ENCODE measurements around the gene AKR1C4.
"Not testable (repeated sequence)": the region's sequence is repeated elsewhere in the genome, so short reads cannot be mapped to it uniquely, and the experiment has no call there.

The AKR1C4 gene

DNA sequence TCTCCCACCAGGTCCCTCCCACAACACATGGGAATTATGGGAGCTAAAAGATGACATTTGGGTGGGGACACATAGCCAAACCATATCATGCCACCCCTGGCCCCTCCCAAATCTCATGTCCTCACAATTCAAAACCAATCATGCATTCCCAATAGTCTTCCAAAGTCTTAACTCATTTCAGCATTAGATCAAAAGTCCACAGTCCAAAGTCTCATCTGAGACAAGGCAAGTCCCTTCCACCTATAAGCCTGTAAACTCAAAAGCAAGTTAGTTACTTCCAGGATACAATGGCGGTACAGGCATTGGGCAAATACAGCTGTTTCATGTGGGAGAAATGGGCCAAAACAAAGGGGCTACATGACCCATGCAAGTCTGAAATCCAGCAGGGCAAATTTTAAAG lies 13.1 kb downstream of the AKR1C4 start:
- not testable (repeated sequence) for DNase-seq

DNA sequence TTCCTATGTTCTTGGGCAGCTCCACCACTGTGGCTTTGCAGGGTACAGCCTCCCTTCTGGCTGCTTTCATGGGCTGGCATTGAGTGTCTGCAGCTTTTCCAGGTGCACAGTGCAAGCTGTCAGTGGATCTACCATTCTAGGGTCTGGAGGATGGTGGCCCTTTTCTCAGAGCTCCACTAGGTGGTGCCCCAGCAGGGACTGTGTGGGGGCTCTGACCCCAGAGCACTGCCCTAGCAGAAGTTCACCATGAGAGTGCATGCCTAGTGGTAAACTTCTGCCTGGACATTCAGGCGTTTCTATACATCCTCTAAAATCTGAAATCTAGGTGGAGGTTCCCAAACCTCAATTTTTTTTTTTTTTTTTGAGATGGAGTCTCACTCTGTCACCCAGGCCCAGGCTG lies 13.6 kb downstream of the AKR1C4 start:
- not testable (repeated sequence) for DNase-seq

DNA sequence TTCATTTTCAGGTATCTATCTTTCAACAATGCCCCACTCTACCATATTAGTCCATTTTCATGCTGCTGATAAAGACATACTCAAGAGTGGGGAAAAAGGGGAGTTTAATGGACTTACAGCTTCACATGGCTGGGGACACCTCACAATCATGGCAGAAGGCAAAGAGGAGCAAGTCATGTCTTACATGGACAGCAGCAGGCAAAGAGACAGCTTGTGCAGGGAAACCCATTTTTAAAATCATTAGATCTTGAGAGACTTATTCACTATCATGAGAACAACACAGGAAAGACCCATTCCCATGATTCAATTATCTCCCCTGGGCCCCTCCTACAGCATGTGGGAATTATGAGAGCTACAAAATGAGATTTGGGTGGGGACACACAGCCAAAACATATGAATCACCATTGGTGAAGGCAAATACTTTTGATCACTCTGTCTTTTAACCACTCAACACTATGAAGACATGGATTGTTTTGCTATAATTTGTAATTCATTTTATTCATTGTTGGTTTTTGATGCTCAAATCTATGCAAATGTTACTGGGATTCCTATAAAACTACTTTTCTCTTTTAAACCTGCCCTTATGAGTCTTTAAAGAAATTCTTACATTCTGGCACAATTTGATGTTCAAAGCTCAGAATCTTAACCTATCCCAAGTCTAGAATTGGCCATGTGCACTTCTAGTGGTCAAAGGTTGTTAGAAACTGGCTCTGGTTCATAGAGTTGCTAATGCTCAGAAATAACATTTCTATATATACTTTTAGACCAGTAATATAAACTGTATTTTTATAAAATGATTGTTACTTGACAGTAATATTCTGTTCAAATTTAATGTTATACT lies 15.3 kb downstream of the AKR1C4 start:
- no peak for DNase-seq

DNA sequence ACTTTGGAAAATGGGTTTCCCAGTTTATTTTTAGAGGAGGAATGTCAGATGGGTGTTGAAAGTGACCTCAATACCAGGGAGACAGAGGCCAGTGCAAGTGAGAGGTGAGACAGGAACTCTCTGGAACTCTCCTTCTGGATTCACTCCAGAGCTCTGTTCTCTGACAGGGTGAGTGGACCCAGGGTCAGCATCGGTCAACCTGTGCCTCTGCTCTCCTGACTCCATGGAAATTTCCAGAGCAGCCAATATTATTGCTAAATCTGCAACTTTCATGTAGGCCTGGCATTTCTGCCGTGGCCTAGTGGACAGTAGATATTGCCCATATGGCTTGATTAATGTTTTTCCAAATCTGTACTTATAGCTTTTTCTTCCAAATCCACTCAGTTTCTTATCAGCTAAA lies 20.2 kb downstream of the AKR1C4 start:
- DNase-seq, result no peak

DNA sequence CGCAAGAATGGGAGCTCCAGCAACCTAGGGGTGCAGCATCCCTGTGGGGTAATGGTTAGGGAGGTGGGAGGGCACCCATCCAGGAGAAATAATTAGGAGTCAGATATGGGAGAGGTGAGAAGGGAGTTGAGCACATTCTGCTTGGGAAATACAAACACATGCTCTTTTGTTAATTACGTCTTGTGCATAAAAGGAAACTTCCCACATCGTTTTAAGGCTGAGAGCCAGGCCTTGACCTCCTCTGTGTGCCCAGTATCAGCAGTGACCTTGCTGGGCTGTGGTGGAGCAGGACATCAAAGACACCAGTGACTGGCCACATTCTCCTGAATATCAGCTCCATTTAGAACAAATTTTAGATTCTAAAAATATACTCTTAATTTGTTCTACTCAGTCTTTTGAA lies 22.6 kb downstream of the AKR1C4 start:
- no peak for DNase-seq

DNA sequence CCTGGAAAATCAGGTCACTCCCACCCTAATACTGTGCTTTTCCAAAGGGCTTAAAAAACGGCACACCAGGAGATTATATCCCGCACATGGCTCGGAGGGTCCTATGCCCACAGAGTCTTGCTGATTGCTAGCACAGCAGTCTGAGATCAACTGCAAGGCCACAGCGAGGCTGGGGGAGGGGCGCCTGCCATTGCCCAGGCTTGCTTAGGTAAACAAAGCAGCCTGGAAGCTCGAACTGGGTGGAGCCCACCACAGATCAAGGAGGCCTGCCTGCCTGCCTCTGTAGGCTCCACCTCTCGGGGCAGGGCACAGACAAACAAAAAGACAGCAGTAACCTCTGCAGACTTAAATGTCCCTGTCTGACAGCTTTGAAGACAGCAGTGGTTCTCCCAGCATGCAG lies 26.3 kb downstream of the AKR1C4 start:
- not testable (repeated sequence) for DNase-seq

DNA sequence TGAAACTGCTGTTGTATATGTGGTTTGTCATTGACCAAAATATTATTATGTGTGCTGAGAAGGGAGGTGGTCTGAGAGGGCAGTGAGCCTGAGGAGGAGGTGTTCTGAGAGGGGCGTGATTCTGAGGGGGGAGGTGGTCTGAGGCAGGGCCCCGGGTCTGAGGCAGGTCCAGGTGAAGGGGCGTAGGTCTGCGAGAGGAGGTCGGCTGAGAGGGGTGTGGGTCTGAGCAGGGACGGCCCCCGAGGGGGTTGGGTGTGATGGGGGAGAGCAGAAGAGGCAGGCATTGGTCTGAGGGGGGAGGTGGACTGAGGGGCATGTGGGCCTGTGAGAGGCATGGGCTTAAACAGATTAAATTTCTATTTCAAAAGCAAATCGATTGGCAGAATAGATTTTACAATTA lies 32.4 kb downstream of the AKR1C4 start:
- no peak for DNase-seq

DNA sequence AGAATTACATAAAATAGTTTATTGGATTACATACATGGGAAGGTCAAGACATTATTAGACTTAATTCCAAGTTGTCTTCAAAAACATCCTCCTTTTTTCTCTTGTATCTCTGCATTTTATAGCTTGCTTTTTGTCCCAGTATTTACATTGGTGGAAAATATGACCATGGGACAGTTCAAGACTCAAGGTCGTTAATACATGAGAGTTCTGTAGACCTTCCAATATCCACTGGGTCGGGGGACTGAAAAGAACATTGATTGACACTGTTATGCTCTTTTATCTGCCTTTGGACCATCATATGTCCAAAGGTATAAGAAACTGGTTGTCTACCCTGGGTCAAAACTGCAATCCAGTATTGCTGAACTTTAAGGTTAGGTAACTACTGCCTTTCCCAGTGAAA lies 36.7 kb downstream of the AKR1C4 start:
- no peak for DNase-seq

DNA sequence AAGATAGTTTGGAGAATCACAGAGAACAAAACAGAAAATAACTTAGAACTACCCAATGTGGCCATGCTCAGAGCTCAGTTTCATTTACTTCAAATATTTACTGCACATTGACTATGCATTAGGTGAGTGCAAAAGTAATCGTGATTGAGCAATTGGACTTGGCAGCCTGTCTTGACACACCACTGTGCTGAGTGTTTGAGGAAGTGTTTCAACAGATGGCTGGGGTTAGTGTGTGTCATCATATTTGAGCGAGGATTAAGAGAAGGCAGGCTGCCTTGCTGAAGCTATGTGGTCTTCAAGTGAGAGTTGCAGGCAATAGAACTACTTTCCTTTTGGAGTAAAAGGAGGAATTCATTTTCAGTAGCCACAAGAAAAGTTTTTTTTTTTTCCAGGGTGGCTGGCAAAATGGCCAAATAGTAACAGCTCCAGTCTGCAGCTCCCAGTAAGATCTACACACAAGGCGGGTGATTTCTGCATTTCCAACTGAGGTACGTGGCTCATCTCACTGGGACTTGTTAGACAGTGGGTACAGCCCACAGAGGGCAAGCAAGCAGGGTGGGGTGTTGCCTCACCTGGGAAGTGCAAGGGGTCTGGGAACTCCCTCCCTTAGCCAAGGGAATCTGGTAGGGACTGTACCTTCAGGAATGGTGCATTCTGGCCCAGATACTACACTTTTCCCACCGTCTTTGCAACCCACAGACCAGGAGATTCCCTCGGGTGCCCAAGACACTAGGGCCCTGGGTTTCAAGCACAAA lies 37.6 kb downstream of the AKR1C4 start:
- peak in 1 of 2 donors; percentile 0 for DNase-seq

DNA sequence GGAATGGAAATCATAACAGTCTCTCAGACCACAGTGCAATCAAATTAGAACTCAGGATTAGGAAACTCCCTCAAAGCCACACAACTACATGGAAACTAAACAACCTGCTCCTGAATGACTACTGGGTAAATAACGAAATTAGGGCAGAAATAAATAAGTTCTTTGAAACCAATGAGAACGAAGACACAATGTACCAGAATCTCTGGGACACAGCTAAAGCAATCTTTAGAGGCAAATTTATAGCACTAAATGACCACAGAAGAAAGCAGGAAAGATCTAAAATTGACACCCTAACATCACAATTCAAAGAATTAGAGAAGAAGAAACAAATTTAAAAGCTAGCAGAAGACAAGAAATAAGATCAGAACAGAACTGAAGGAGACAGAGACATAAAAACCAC lies 40.9 kb downstream of the AKR1C4 start:
- DNase-seq, result not testable (repeated sequence)

DNA sequence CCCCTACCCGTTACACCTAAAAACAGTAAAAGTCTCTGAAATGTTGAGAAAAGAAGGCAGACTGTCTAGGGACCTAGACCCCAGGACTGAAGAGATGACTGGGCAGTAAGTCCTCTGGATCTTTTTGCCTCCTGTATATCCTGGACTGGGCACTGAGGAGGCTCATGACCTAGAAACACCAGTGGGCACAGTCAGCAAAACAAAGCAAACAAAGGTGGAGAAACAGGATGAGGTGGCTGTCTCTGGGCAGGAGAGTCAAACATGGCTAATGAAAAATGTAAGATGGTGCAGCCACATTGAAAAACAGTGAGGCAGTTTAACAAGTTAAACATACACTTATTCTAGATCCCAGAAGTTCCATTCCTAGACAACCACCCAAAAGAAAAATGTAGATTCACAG lies 45.9 kb downstream of the AKR1C4 start:
- DNase-seq, result no peak

DNA sequence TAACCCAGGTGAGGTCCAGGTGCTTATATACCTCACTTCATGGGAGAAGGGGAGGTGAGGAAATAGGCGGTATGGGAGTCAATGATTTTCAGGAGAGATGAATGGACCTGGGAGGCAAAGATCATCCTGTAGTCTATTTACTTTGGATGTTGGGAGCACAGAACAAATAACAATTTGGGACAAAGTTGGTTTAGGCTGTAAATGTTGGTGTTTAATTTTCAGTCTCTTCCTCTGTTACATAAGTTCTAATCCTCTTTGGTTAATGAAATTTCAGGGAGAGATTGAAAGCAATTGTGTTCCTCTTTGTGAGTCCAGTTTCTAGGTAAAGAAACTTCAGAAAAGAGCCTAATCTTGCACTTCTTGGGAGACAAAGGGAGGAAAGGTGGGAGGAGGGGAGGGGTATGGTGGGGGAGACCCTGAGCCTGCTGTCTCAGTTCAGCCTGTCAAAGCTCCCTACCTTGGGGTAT lies 46.9 kb downstream of the AKR1C4 start:
- no peak for DNase-seq

DNA sequence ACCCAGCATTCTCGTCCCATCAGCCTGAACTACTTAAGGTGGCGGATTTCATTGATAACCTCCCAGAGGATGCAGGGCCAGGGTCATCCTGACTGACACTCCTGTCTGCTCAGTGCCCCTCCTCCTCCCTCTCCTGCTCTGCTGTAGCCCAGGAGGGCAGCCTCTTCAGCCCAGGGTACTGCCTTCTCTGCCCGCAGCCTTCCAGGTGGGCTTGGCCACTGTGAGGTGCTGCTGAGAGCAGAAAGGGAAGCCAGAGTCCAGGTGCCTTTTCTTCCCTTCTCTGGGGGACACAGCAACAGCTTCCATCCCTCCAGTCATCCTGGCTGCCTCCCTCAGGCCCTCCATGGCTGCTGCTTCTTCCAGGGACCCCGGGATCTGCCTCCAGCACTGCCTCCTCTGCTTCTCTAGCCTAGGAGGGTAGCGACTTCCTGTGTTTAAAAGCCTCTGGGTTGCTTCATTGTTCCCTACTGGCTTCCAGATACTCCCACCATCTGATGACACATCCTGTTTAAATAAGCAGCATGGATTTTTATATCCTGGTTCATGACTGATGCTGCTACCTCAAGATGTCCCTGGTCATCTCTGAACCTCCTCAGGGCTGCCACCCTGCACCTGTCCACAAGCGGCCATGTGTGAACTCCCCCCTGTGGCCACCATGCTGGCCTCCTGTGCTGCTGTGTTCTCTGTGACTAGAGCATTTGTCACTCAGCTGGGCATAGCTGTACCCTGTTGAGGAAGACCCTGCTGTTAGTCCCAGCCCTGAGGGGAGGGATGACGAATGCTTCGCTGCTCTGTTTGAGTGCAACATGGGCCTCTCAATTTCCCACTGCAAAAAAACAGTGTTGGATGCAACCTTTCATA lies 55.8 kb downstream of the AKR1C4 start:
- no peak for DNase-seq

DNA sequence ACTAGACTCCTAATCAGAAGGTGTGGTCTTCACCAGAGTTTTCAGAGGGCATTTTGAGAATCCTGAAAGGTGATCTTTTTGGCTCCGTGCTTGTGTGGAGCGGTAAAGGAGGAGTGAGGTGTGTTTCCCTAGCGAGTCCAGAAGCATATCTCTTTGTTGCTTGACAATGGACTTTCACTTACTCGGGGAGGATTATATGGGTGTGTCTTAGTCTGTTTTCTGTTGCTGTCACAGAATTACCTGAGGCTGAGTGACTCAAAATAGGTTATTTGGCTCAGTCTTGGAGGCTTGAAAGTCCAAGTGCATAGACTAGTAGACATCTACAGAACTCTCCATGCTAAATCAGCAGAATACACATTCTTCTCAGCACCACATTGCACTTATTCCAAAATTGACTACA lies 57.9 kb downstream of the AKR1C4 start:
- DNase-seq, result no peak

DNA sequence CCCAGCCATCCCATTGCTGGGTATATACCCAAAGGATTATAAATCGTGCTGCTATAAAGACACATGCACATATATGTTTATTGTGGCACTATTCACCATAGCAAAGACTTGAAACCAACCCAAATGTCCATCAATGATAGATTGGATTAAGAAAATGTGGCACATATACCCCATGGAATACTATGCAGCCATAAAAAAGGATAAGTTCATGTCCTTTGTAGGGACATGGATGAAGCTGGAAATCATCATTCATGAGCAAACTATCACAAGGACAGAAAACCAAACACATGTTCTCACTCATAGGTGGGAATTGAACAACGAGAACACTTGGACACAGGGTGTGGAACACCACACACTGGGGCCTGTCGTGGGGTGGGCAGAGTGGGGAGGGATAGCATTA lies 61.1 kb downstream of the AKR1C4 start:
- not testable (repeated sequence) for DNase-seq

DNA sequence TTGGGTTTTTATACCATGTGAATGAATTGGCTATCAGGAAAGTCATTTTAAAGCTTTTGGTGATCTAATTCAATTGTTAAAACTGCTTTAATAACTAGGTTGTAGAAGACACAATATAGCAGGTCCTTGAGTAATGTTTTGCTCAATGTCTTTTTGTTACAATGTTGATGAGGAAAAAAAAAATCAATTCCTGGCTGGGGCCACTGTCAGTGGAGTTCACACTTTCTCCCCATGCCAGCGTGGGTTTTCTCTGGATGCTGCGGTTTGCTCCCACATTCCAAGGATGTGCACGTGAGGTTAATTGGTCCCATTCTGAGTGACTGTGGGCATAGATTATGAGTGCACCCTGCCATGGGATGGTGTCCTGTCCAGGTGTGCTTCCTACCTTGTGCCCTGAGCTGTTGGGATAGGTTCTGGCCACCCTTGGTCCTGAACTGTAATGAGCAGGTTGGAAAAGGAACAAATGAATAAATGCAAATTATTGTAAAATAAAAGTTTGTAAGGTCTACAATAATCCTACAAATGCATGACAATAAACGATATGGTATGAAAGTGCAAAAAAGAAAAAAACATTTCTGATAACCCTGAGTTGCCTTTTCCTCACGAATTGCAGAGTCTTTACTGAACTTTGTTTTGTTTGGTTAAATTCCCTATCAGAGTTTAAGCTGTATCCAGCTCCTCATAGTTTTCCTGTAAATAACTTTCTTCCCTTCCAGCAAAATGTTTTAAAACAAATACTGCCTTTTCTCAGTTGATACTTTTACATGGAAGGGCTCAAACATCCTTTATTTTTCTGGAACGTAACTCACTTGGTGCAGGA lies 62.7 kb downstream of the AKR1C4 start:
- no peak for DNase-seq

DNA sequence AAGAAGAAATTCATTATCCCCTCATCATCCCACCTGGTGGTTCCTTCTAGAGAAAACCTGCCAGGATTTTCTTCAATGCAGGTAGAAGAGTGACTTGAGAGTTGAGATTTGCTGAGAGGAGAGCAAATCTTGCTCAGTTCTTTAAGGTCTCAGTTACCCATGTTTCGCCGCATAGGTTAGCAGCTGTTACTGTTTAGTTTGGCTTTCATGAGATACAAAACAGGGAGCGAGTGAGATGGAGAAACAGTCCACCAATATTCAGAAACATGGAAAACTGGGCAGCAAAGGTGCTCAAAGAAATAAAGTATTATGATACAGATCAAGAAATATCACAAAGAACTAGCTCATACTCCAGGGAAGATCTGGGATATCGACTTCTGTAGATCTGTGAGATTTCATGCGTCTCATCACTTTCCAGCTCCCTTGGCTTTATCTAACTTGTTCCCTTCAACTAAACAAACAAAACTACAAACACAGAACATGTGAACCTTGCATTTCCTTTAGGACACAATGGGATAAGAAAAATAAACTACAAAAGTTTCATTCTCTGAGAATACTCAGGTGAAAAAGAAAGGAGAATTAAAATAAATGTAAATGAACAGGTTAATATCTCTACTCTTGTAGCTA lies 63.4 kb downstream of the AKR1C4 start:
- DNase-seq, result no peak

DNA sequence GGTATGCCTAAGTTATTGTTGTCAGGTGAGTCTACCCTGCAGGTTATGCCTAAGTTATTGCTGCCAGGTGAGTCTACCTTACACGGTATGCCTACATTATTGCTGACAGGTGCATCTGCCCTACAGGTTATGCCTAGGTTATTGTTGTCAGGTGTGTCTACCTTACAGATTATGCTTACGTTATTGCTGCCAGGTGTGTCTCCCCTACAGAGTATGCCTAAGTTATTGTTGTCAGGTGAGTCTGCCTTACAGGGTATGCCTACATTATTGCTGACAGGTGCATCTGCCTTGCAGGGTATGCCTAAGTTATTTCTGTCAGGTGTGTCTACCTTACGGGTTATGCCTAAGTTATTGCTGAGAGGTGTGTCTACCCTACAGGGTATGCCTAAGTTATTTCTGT lies 64.2 kb downstream of the AKR1C4 start:
- DNase-seq, result no peak

DNA sequence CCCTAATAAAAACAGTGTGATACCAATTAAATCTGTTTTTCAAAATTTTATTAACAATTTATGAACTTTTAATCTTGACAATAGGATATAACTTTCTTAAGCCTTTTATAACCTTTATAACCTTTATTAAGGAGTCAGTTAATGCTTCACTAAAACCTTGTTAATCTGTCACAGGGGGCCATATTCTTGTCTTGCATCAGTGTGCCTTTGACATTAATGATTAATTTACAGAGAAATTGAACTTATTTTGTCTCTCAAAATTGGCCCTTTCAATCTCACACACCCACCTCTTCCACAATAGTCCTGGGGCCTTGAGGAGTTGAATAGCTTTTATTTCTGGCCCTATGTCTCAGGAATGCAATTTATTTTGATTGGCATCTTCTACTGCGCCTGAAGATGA lies 68.5 kb downstream of the AKR1C4 start:
- DNase-seq, result no peak

DNA sequence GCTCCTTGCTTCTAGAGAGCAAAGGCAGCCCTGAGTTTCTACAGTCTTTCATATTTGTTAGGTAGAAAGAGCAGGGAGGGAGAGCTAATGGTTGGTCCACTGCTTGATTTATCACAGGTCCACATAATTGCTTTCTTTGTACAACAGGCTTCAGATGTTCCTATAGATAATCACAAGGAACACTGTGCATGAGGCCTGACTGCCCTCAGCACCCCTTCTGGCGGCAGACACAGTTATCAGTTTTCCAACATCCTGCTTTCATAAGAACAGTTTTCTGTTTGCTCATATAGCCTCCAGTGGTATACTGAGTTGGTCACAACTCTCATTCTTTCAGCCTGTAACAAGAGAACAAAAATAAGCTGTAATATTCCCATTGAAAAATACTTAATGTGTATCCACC lies 69.7 kb downstream of the AKR1C4 start:
- no peak for DNase-seq

DNA sequence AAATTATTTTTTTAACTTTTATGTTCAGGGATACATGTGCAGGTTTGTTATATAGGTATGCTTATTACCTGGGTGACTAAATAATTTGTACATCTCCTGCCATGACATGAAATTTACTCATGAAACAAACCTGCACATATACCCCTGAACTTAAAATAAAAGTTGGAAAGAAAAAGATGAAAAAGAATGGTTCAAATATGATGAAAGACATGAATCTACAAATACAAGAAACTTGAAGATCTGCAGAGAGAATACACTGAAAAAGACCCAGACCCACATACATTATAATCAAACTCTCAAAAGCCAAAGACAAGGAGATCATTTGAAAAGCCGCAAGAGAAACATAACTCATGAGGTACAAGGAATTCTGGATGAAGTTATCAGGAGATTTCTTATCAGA lies 70.2 kb downstream of the AKR1C4 start:
- no peak for DNase-seq

DNA sequence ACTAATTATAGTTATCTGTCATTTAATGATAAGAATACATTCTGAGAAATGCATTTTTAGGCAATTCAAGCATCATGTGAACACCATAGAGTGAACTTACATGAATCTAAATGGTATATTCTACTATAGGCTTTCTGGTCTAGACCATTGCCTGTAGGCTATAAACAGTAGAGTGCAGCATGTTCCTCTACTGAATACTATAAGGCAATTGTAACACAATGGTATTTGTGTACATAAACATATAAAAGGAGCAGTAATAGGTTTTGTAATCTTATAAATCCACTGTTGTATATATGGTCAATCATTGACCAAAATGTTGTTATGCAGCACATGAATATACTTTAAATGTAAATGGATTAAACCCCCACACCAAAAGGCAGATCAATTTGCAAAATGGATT lies 71.6 kb downstream of the AKR1C4 start:
- no peak for DNase-seq

Data from hippocampal formation (tissue), 2 donors.